Measurements from ENCODE around the gene DOCK9. TPM values are rescaled to one million over a fixed set of nuclear protein-coding genes. Genes with fewer than 3 reads are reported as not detected.

Gene DOCK9
- total and polyA plus RNA-seq, 2 experiments from 2014 or later = 8.5 to 57.7 TPM

GRCh38 chr13:99005609-99006008 lies 27.7 kb upstream of the DOCK9 start:
- no peak for ATAC-seq
- Histone ChIP-seq H3K9me2 (ENCODE audit: insufficient read depth) (no peaks in the 10 kb centered on the region), H3K79me2 (replicated peaks; ENCODE audit: insufficient read depth) (no peaks in the 10 kb centered on the region), H3K4me3 (no peak overlapping the region), H3K4me2 (no peak overlapping the region), H3K36me3 (ENCODE audit: insufficient read depth) (no peaks in the 10 kb centered on the region), H2AFZ (no peak overlapping the region), H3F3A (replicated peaks; ENCODE audit: low read depth) (no peaks in the 10 kb centered on the region), H3K4me1 (ENCODE audit: insufficient read depth) (peaks cover 14% of the 10 kb centered on the region), H4K20me1 (replicated peaks; ENCODE audit: insufficient read depth) (no peaks in the 10 kb centered on the region; the same call in 1 of the 2 replicates), H3K27me3 (ENCODE audit: insufficient read depth) (no peaks in the 10 kb centered on the region), H3K27ac (ENCODE audit: low read depth) (no peak overlapping the region)
- H3K27me3 Mint-ChIP-seq (ENCODE audit: insufficient read depth, low read depth, poor library complexity) = peaks cover 2% of the 10 kb centered on the region
- TF ChIP-seq CREB1 (CRISPR knock-in tag; IDR thresholded peaks at IDR 0.05; ENCODE audit: low read depth) (no peak), NANOG (IDR thresholded peaks at IDR 0.05; ENCODE audit: borderline replicate concordance) (no peak), ETS1 (IDR thresholded peaks at IDR 0.05) (no peak), EZH2phosphoT487 (IDR thresholded peaks at IDR 0.05; ENCODE audit: unreplicated experiment) (no peak), ZNF114 (CRISPR knock-in tag; IDR thresholded peaks at IDR 0.05) (no peak), JUNB (IDR thresholded peaks at IDR 0.05; ENCODE audit: unreplicated experiment) (no peak), CTCF (conservative IDR thresholded peaks at IDR 0.05; ENCODE audit: low read depth in 2 of 2) (no peak), EZH2 (IDR thresholded peaks at IDR 0.05; ENCODE audit: low read depth, unreplicated experiment) (no peak), REST (IDR thresholded peaks at IDR 0.05; ENCODE audit: unreplicated experiment) (no peak), ZNF462 (CRISPR knock-in tag; IDR thresholded peaks at IDR 0.05) (no peak)
- DNase-seq (ENCODE audit: low spot score) = no peak
- H3K36me3 Mint-ChIP-seq (ENCODE audit: low read depth) = no peaks in the 10 kb centered on the region
- peaks cover 17% of the 10 kb centered on the region for H3K4me1 Mint-ChIP-seq
- H3K4me3 Mint-ChIP-seq = no peak overlapping the region
- no peaks in the 10 kb centered on the region for H3K9me3 Mint-ChIP-seq
- H3K27ac Mint-ChIP-seq = no peak overlapping the region
